ENCODE results near the gene NRP2. TPM values are rescaled to one million over a fixed set of nuclear protein-coding genes. Genes with fewer than 3 reads are reported as not detected.
A peak's percentile ranks its signal among the peaks of the same experiment; 100 is the strongest.

NRP2 gene, protein sequence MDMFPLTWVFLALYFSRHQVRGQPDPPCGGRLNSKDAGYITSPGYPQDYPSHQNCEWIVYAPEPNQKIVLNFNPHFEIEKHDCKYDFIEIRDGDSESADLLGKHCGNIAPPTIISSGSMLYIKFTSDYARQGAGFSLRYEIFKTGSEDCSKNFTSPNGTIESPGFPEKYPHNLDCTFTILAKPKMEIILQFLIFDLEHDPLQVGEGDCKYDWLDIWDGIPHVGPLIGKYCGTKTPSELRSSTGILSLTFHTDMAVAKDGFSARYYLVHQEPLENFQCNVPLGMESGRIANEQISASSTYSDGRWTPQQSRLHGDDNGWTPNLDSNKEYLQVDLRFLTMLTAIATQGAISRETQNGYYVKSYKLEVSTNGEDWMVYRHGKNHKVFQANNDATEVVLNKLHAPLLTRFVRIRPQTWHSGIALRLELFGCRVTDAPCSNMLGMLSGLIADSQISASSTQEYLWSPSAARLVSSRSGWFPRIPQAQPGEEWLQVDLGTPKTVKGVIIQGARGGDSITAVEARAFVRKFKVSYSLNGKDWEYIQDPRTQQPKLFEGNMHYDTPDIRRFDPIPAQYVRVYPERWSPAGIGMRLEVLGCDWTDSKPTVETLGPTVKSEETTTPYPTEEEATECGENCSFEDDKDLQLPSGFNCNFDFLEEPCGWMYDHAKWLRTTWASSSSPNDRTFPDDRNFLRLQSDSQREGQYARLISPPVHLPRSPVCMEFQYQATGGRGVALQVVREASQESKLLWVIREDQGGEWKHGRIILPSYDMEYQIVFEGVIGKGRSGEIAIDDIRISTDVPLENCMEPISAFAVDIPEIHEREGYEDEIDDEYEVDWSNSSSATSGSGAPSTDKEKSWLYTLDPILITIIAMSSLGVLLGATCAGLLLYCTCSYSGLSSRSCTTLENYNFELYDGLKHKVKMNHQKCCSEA
- total RNA-seq: 1 to 10 TPM; 1.1 to 2.0 TPM

DNA sequence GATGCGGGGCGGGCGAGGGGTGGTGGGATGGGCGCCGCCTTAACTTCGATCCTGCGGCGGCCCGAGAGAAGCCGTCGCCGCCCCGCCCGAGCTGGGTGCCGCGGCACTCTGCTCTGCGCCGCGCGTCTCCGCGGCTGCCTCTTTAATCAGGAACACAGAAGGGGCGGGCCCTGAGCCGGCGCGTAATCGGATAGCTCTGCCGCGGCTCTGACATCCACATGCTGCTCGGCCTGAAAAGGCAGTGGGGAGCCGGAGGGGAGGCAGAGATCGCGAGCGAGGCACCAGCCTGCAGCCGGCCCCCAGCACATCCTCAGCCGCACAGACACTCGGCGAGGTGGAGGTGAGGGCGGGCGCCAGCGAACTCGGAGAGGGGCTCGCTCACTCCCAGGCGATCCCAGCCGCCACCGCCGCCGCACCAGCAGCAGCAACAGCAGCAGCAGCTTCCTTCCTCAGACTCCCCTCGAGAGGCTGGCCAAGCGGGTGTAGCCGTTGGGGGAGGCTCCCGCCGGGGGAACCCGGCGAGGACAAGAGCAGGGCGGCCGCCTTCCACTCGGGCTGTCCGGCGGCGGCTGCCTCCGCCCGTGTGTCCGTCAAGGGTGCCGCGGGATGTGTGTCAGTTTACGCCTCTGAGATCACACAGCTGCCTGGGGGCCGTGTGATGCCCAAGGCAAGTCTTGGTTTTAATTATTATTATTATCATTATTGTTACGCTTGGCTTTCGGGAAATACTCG, at the start of gene NRP2:
Gene NRP2 (plus strand): TSS at position 263 of the 732 bp plus-strand sequence. CDS start 790 bp downstream, outside the sequence.
- Mint-ChIP-seq H3K4me1 (peaks cover 36% of the 10 kb centered on the region), H3K4me3 (peak within 1 kb of the TSS; percentile 79), H3K9me3 (no peaks in the 10 kb centered on the region), H3K36me3 (no peaks in the 10 kb centered on the region), H3K27me3 (peaks cover 71% of the 10 kb centered on the region), H3K27ac (no peak within 1 kb of the TSS)
- peak; percentile 70 for DNase-seq

DNA sequence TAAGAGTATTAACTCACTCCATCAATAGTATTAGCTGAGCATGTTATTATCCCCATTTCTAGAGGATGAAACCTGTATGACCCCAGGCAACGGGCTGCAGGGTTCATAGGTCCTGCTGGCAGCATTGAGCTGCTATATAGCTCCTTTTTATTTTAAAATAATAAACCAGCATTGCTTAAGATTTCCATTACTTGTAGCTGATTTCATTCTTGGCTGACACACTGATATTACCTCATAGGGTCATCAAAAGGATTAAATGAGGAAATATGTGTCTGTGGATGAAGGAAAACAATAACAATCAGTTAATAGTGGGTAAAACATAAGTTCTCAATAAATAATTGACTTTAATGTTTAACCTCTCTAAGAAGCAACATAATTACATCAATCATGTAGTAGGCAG, 48.3 kb upstream of the NRP2 start:
- peaks cover 2% of the 10 kb centered on the region for H3K4me1 Mint-ChIP-seq
- no peak for DNase-seq
- H3K4me3 Mint-ChIP-seq: no peak overlapping the region
- no peaks in the 10 kb centered on the region for H3K36me3 Mint-ChIP-seq
- H3K27ac Mint-ChIP-seq: no peak overlapping the region
- no peaks in the 10 kb centered on the region for H3K27me3 Mint-ChIP-seq
- no peaks in the 10 kb centered on the region for H3K9me3 Mint-ChIP-seq

DNA sequence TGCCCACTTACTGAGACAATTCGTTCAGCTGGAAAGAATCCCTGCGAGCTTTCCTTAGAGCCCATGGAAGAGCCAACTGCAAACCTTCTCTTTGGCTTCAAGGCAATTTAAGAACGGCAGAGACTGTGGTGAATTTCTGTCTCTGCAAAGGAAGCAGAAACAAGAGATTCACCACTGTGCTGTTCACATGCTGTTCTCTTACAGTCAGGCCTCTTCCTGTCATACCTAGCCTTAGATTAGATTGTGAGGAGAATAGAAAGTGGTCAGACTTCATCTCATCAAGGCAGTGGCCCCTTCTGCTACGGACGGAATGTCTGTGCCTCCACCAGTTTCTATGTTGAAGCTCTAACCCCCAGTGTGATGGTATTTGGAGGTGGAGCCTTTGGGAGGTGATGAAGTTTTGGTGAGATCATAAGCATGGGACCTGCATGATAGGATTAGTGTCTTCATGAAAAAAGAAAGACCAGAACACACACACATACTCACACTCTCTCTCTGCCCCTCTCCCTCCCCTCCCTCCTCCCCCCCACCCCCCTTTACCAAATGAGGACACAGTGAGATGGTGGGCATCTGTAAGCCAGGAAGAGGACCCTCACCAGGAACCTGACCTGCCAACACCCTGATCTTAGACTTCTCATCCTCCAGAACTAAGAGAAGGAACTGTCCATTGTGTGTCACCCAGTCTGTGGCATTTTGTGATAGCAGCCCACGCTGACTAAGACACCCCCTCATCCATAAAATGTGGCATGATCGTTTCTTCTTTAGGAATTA, 45.6 kb upstream of the NRP2 start:
- Mint-ChIP-seq H3K36me3 (no peaks in the 10 kb centered on the region), H3K27me3 (no peaks in the 10 kb centered on the region), H3K4me3 (no peak overlapping the region), H3K4me1 (no peaks in the 10 kb centered on the region), H3K9me3 (no peaks in the 10 kb centered on the region), H3K27ac (no peak overlapping the region)
- no peak for DNase-seq

DNA sequence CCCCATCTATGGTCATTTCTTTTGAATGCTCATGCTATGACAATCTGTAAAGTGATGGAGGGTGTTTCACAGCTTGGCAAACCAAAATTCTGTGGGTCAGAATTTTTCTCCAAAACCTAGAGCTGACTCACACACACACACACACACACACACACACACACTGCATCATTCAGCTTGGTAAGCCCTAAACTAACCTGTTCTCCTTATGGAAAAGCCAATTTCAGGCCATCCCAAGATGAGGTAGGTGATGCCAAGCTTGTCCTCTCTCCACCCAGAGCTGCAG, 45.0 kb upstream of the NRP2 start:
- Mint-ChIP-seq H3K27me3 (no peaks in the 10 kb centered on the region), H3K36me3 (no peaks in the 10 kb centered on the region), H3K4me1 (no peaks in the 10 kb centered on the region), H3K9me3 (no peaks in the 10 kb centered on the region), H3K4me3 (no peak overlapping the region), H3K27ac (no peak overlapping the region)
- DNase-seq: no peak

DNA sequence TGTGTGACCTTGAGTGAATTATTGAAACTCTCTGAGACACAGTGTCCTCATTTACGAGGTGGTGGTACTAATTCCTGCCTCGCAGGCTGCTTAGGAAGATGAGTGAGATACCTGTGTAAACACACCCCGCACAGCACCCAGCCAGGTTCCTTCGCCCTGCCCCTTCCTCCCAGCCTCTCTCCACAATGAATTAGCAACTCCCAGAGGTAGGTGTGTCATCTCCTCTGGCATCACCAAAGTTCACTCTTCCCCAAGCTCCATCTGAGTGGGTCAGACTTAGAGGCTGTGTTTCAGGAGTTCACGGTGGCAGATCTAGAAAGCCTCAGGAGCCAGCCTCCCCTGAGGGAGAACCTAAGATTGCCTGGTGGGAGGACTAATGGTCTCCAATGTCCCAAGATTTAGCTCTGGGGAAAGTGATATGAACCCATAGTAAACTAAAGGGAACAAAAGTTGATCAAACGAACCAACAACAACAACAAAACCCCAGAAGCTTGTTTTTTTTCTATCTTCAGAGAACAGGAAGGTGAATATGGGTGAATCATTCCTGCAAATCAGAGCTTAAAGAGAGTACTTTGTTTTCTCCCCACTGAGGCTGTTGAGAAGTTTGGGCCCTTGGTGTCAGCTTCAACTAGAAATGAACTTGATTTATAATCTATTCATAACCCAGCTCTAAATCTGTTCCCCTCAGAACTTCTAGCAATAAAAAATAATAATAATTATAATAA, 44.4 kb upstream of the NRP2 start:
- no peaks in the 10 kb centered on the region for H3K4me1 Mint-ChIP-seq
- H3K9me3 Mint-ChIP-seq: no peaks in the 10 kb centered on the region
- DNase-seq: no peak
- no peaks in the 10 kb centered on the region for H3K36me3 Mint-ChIP-seq
- H3K4me3 Mint-ChIP-seq: no peak overlapping the region
- no peaks in the 10 kb centered on the region for H3K27me3 Mint-ChIP-seq
- no peak overlapping the region for H3K27ac Mint-ChIP-seq

DNA sequence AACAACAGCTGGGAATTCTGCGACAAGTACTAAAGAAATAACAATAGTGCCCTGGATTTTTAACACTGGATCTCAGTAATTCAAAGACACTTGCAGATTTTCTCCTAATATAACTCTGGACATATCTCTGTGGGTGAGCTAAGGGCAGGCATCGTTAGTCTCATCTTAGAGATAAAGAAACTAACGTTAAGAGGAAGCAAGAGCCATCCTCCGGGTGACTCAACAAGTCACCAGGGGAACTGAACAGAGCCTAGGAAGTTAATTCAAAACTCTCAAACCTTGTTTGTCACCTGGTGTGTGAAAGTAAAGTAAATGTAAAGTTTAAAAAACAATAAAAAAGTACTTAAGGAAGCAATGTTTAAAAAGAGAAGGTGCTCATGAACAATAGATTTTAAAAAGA, 41.6 kb upstream of the NRP2 start:
- Mint-ChIP-seq H3K9me3 (no peaks in the 10 kb centered on the region), H3K27me3 (no peaks in the 10 kb centered on the region), H3K36me3 (no peaks in the 10 kb centered on the region), H3K4me3 (no peak overlapping the region), H3K27ac (no peak overlapping the region), H3K4me1 (no peaks in the 10 kb centered on the region)
- DNase-seq: no peak

DNA sequence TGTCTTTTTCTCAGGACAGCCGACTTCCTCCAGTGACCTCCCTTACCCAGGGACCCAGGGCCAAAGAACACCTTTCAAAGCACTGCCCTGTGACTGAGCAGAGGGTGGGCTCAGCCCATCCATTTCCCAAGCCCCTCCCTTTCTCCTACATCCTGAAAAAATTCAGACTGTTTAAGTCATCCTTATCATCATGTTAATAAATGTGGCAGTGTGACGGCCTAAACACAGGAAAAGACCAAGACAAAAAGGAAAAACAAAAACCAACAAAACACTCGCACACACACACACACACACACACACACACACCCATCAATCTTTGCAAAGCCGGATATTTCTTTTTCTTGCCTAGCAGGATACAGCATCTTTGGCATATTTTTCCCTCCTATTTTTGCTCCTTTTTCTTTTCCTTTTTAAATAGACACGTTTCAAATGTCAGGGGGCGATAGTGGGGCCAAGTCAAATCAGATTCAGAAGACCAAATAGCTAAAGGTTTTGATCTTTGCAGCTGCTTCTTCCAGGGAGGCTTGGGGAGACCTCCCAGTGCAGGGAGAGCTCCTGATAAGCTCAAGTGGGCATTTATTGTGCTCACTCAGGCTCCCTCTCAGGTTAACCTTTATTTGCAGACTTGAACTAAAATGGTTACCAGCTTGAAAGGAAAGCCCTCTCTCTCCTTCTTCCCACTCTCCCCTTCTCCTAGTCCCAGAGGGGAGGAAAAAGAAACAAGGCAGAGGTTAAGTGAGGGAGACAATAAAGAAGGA, 39.5 kb upstream of the NRP2 start:
- H3K4me3 Mint-ChIP-seq: no peak overlapping the region
- no peaks in the 10 kb centered on the region for H3K36me3 Mint-ChIP-seq
- H3K9me3 Mint-ChIP-seq: no peaks in the 10 kb centered on the region
- no peaks in the 10 kb centered on the region for H3K4me1 Mint-ChIP-seq
- no peak for DNase-seq
- H3K27ac Mint-ChIP-seq: no peak overlapping the region
- H3K27me3 Mint-ChIP-seq: no peaks in the 10 kb centered on the region

DNA sequence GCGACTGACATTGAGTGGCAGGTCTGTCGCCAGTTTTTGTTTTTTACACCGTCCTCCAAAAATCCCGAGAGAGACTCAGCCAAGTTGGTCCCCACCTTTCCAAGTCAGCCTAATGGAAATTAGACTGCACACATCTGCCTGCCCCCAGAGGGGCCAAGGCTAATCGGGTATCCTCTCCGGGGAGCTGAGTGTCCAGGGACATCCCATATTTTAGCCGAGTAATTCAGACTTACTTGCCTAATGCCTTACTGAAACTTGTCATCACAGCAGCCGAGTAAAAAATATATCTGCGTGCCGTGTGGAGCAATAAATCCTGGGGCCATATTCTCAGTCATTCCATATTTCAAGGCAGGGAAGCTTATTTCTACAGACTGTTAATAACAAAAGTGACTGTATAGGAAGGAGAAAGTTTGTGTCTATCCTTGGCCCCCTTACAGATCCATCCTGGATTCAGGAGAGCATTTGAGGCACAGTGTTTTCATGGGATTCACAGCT, 38.9 kb upstream of the NRP2 start:
- H3K27me3 Mint-ChIP-seq: no peaks in the 10 kb centered on the region
- DNase-seq: no peak
- no peak overlapping the region for H3K27ac Mint-ChIP-seq
- no peak overlapping the region for H3K4me3 Mint-ChIP-seq
- no peaks in the 10 kb centered on the region for H3K9me3 Mint-ChIP-seq
- H3K4me1 Mint-ChIP-seq: no peaks in the 10 kb centered on the region
- H3K36me3 Mint-ChIP-seq: no peaks in the 10 kb centered on the region

DNA sequence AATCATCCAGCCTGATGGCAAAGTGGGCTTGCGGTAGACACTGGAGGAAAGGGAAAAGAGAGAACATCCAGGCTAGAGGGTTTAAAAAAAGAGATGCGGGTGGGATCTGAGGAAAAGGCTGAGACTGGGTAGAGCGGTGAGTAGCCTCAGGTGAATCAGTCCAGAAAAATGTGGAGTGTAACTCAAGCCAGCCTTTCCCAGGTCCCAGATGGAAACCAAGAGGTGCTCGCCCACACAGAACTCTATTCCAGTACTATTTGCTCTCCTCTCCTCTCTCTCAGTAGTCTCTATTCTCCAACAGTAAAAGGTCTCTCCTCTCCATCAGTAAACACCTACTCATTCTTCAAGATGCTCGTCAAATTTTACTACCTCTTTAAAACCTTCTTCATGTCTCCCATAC, 38.3 kb upstream of the NRP2 start:
- no peak overlapping the region for H3K27ac Mint-ChIP-seq

DNA sequence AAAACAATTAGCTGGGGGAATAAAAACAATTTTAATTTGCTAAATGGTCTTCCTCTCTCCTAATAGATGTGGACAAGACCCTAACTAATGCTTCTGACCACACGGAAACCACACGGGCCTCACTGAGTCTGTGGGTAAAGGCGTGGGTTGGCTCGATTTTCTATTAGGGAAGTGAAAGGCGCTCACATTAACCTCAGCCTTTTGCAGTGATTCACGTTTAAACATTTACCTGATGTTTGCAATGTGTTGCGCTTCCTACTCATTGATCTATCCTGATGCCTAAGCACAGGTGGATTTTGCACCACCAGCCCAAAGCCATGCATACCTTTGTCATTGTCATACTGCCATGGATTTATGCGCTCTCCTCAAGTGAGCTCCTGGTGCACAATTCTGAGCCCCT, 35.6 kb upstream of the NRP2 start:
- DNase-seq: no peak
- H3K27ac Mint-ChIP-seq: no peak overlapping the region

More for the DNA sequence above, 38.3 kb upstream of the NRP2 start:
- Mint-ChIP-seq H3K36me3 (no peaks in the 10 kb centered on the region), H3K4me1 (no peaks in the 10 kb centered on the region), H3K4me3 (no peak overlapping the region), H3K27me3 (no peaks in the 10 kb centered on the region), H3K9me3 (no peaks in the 10 kb centered on the region)
- DNase-seq: no peak

DNA sequence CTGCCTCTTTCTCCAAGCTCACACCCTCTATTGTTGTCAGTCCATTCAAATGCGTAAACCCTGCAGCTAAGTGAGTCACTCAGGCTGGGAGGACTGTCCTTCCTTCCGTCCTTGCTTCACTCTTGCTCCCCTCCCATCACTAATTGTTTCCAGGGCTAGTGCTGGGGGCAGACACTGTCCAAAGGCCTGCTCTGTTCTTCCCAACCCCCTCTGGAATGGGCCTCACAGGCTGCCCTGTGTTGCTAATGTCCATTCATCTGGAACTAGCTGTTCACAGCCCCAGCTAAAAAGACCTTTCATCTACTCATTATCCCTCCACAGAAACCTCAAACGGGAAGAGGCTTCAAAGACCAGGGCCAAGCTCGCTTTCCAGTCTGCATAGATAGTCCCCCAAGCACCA, 31.9 kb upstream of the NRP2 start:
- Mint-ChIP-seq H3K4me3 (no peak overlapping the region), H3K4me1 (no peaks in the 10 kb centered on the region), H3K27me3 (no peaks in the 10 kb centered on the region), H3K9me3 (no peaks in the 10 kb centered on the region), H3K27ac (no peak overlapping the region), H3K36me3 (no peaks in the 10 kb centered on the region)
- no peak for DNase-seq

More for the DNA sequence above, 35.6 kb upstream of the NRP2 start:
- Mint-ChIP-seq H3K27me3 (no peaks in the 10 kb centered on the region), H3K4me1 (no peaks in the 10 kb centered on the region), H3K9me3 (no peaks in the 10 kb centered on the region), H3K4me3 (no peak overlapping the region), H3K36me3 (no peaks in the 10 kb centered on the region)

DNA sequence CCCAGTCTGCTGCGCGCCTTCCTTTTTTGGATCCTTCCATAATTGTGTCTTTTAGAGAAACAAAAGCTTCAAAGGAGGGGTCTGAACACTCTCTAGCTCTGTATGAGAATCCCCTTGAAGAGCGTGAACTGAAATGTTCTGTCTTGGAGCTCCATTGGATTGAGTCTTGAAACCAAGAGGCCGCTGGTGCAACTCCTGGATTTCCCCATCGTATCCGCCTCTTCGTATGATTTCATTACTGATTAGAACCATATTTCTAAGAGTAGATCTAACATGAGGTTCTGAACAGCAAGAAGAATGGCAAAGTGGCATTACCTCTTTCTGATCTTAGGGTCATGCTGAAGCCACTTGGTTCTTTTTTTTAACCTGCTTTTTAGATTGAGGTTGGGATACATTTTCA, 31.4 kb upstream of the NRP2 start:
- H3K27ac Mint-ChIP-seq: no peak overlapping the region
- H3K27me3 Mint-ChIP-seq: no peaks in the 10 kb centered on the region
- no peaks in the 10 kb centered on the region for H3K4me1 Mint-ChIP-seq
- DNase-seq: no peak
- no peak overlapping the region for H3K4me3 Mint-ChIP-seq
- H3K36me3 Mint-ChIP-seq: no peaks in the 10 kb centered on the region
- H3K9me3 Mint-ChIP-seq: no peaks in the 10 kb centered on the region

DNA sequence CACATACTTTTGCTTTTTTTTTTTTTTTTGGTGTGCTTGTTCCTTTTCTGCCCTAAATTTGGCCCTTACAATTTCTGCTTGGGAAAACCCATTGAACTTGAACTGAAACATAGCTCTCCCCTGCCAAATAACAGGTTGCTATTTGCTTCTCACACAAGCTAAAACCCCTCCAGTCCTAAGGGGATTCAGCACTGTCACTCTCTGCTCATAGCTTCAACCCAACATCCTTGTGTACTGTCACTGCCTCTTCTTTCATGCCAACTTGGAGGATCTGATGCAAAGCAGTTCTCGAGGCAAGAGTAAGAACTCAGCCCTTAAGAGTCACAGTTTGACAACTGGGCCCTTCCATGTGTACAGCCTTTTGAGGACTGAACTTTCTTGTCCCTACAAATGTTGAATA, 30.6 kb upstream of the NRP2 start:
- Mint-ChIP-seq H3K4me3 (no peak overlapping the region), H3K4me1 (no peaks in the 10 kb centered on the region), H3K36me3 (no peaks in the 10 kb centered on the region), H3K27me3 (no peaks in the 10 kb centered on the region), H3K27ac (no peak overlapping the region), H3K9me3 (no peaks in the 10 kb centered on the region)
- no peak for DNase-seq
